Lower leg skin (tissue), 3 donors: ENCODE data around the gene FAM174C.

Experiments
- CTCF ChIP-seq, 3 donors: fragments of 450-650 bp; IDR thresholded peaks; one replicate each; pipeline ENCODE4 v1.5.1; 2016; ENCODE audit warnings: antibody characterized with exemption in 3 of 3, mild to moderate bottlenecking in 3 of 3, moderate library complexity in 2 of 3
- POLR2A ChIP-seq, 2 donors: fragments of 450-650 bp; IDR thresholded peaks; one replicate each; pipeline ENCODE4 v1.6.1; 2016 to 2017; ENCODE audit warnings: antibody characterized with exemption in 2 of 2, mild to moderate bottlenecking in 1 of 2, moderate library complexity in 1 of 2

- TF ChIP-seq CTCF (IDR thresholded peaks at IDR 0.05) (no peak), POLR2A (IDR thresholded peaks at IDR 0.05) (no peak)
These were observed 47.9 kb upstream of the FAM174C start for GRCh38 chr19:1227304-1228054.
